PC-9 (cell line): ENCODE data around the gene CRTC3. TPM values are rescaled to one million over a fixed set of nuclear protein-coding genes. Genes with fewer than 3 reads are reported as not detected.

Source experiments
- BruUV-seq: library from RNA; stranded (reverse); fragments of 400-500 nt; replicated peaks from 2 replicates; lab custom pipeline; 2021; lab: Mats Ljungman, UMichigan
- CTCF ChIA-PET: fragments of 300-600 bp; sonication (Branson Sonifier 250); formaldehyde crosslinking; loops from one replicate; lab custom pipeline; 2022; ENCODE audit warnings: antibody characterized with exemption; lab: Charles Lee
- POLR2A ChIA-PET: fragments of 300-600 bp; sonication (Branson Sonifier 250); formaldehyde crosslinking; loops from one replicate; lab custom pipeline; 2022; ENCODE audit warnings: antibody characterized with exemption; ENCODE audit not compliant: unreplicated experiment; lab: Charles Lee
- DNase-seq, 2 experiments: peaks; one replicate each; pipeline versions ENCODE4 v3.0.0 to v3.0.0-alpha.2; 2015 to 2022; ENCODE audit warnings: mixed read lengths in 1 of 2
- H2AFZ ChIP-seq: fragments of 200-600 bp; sonication (generic); 2 replicates; pipeline ENCODE4 v1.8.1; 2017; ENCODE audit warnings: antibody characterized with exemption
- H3F3A ChIP-seq: fragments of 200-600 bp; sonication (generic); 2 replicates; pipeline ENCODE4 v1.8.1; 2017; ENCODE audit warnings: antibody characterized with exemption, mild to moderate bottlenecking, low read depth; ENCODE audit not compliant: insufficient read depth
- H3K27ac ChIP-seq: fragments of 200-600 bp; sonication (generic); 2 replicates; pipeline ENCODE4 v1.6.1; 2016; ENCODE audit warnings: mixed run types
- H3K27me3 ChIP-seq: fragments of 200-600 bp; sonication (generic); 2 replicates; pipeline ENCODE4 v1.6.1; 2016; ENCODE audit warnings: low read depth, mixed run types; ENCODE audit not compliant: insufficient read depth
- H3K36me3 ChIP-seq: fragments of 200-600 bp; sonication (generic); 2 replicates; pipeline ENCODE4 v1.6.1; 2016; ENCODE audit warnings: low read depth, mixed run types
- H3K4me1 ChIP-seq: fragments of 200-600 bp; sonication (generic); replicated peaks from 2 replicates; pipeline ENCODE4 v1.6.1; 2016; ENCODE audit warnings: mixed run types; ENCODE audit not compliant: insufficient read depth
- H3K4me2 ChIP-seq: fragments of 200-600 bp; sonication (generic); 2 replicates; pipeline ENCODE4 v1.6.1; 2017; ENCODE audit warnings: mixed run types
- H3K4me3 ChIP-seq: fragments of 200-600 bp; sonication (generic); 2 replicates; pipeline ENCODE4 v1.6.1; 2016; ENCODE audit warnings: mixed run types
- H3K79me2 ChIP-seq: fragments of 200-600 bp; sonication (generic); 2 replicates; pipeline ENCODE4 v1.6.1; 2017; ENCODE audit warnings: low read depth, mixed run types
- H3K9me2 ChIP-seq: fragments of 200-600 bp; sonication (generic); 2 replicates; pipeline ENCODE4 v1.8.1; 2017; ENCODE audit warnings: mild to moderate bottlenecking; ENCODE audit not compliant: insufficient read depth
- H3K9me3 ChIP-seq: fragments of 200-600 bp; sonication (generic); 2 replicates; pipeline ENCODE4 v1.8.1; 2016; ENCODE audit warnings: low read depth; ENCODE audit not compliant: insufficient read depth
- H4K20me1 ChIP-seq: fragments of 200-600 bp; sonication (generic); 2 replicates; pipeline ENCODE4 v1.8.1; 2017; ENCODE audit not compliant: insufficient read depth
- EZH2 ChIP-seq: fragments of 200-600 bp; sonication (generic); IDR thresholded peaks from 2 replicates; pipeline ENCODE4 v1.8.0; 2017; ENCODE audit warnings: antibody characterized with exemption, low read depth
- intact Hi-C: fragments of 100-400 bp; cut with micrococcal nuclease; formaldehyde crosslinking; loops from one replicate; pipeline ENCODE4 v1.10.0; 2022; ENCODE audit not compliant: unreplicated experiment
- total RNA-seq: library from RNA; stranded (reverse); gene quantifications from 2 replicates; pipeline ENCODE4 v1.2.3, GENCODE V29; 2021
- TF ChIP-seq, protein P1 (sequence below): fragments of 200-600 bp; sonication (generic); conservative IDR thresholded peaks from 2 replicates; pipeline ENCODE4 v1.6.1; 2017; ENCODE audit warnings: mixed run types, antibody characterized with exemption, mild to moderate bottlenecking, moderate library complexity

The CRTC3 gene
- total RNA-seq, 1 experiment from 2014 or later = 18.6 TPM

DNA sequence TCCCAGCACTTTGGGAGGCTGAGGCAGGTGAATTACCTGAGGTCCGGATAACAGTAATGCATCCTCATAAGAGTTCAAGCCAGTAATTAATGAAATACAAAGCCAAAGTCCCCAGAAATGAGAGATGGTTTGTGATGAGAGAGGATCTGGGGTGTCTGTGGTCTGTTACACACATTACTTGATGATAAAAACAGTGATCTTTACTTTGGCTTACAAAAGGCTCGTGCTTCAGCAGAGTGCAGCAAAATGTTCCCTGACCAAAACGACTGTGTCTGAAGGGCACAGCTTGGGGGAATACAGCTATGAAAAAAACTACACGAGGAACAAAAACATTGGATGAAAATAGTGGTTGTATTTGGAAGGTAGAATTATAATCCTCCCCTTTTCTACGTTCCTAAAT is 40.9 kb downstream of the CRTC3 start:
- H3K27ac ChIP-seq = no peak overlapping the region
- no peaks in the 10 kb centered on the region for H3K79me2 ChIP-seq
- H3F3A ChIP-seq = no peaks in the 10 kb centered on the region; the same call in 1 of the 2 replicates
- H3K9me3 ChIP-seq = no peaks in the 10 kb centered on the region
- no peaks in the 10 kb centered on the region for H3K4me1 ChIP-seq
- DNase-seq = no peak
- BruUV-seq = no TSS peak
- H3K4me2 ChIP-seq = no peak overlapping the region
- TF ChIP-seq EZH2 = no peak
- TF ChIP-seq, protein P1, sequence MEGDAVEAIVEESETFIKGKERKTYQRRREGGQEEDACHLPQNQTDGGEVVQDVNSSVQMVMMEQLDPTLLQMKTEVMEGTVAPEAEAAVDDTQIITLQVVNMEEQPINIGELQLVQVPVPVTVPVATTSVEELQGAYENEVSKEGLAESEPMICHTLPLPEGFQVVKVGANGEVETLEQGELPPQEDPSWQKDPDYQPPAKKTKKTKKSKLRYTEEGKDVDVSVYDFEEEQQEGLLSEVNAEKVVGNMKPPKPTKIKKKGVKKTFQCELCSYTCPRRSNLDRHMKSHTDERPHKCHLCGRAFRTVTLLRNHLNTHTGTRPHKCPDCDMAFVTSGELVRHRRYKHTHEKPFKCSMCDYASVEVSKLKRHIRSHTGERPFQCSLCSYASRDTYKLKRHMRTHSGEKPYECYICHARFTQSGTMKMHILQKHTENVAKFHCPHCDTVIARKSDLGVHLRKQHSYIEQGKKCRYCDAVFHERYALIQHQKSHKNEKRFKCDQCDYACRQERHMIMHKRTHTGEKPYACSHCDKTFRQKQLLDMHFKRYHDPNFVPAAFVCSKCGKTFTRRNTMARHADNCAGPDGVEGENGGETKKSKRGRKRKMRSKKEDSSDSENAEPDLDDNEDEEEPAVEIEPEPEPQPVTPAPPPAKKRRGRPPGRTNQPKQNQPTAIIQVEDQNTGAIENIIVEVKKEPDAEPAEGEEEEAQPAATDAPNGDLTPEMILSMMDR = no peak
- ChIA-PET CTCF (no interaction called here), POLR2A (no interaction called here)
- no peaks in the 10 kb centered on the region for H3K9me2 ChIP-seq
- no peak overlapping the region for H2AFZ ChIP-seq
- no peak overlapping the region for H3K4me3 ChIP-seq
- H3K27me3 ChIP-seq = no peaks in the 10 kb centered on the region
- no peaks in the 10 kb centered on the region for H3K36me3 ChIP-seq
- intact Hi-C loops = no loop called here
- no peaks in the 10 kb centered on the region for H4K20me1 ChIP-seq

DNA sequence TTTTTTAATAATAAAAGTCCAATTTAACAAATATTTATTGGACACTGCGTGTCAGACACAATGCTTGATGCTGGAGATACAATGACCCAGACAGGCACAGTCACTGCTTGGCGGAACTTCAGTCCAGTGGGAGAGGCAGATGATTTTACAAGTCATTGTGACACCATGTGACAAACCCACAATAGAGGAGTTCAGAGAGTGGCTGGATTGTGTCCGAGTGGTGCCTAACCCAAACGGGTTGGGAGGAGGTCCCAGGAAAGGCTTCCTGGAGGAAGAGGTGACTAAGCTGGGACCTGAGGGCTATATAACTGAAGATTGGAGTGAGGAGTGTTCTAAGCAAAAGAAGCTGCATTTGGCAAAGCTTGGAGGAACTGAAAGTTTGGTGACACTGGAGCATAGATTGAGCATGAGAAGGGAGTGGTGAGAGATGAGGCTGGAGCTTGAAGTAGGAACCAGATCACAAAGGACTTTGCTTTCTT is 41.4 kb downstream of the CRTC3 start:
- no peak for TF ChIP-seq EZH2
- TF ChIP-seq, protein P1 = no peak
- DNase-seq = no peak
- Histone ChIP-seq H3K27ac (no peak overlapping the region), H4K20me1 (no peaks in the 10 kb centered on the region), H3K9me2 (no peaks in the 10 kb centered on the region), H3K4me2 (no peak overlapping the region), H2AFZ (no peak overlapping the region), H3K4me1 (no peaks in the 10 kb centered on the region), H3K36me3 (no peaks in the 10 kb centered on the region), H3K9me3 (no peaks in the 10 kb centered on the region), H3F3A (no peaks in the 10 kb centered on the region; the same call in 1 of the 2 replicates), H3K27me3 (no peaks in the 10 kb centered on the region), H3K4me3 (no peak overlapping the region), H3K79me2 (no peaks in the 10 kb centered on the region)
- BruUV-seq = no TSS peak
- ChIA-PET POLR2A (no interaction called here), CTCF (no interaction called here)
- intact Hi-C loops = no loop called here

DNA sequence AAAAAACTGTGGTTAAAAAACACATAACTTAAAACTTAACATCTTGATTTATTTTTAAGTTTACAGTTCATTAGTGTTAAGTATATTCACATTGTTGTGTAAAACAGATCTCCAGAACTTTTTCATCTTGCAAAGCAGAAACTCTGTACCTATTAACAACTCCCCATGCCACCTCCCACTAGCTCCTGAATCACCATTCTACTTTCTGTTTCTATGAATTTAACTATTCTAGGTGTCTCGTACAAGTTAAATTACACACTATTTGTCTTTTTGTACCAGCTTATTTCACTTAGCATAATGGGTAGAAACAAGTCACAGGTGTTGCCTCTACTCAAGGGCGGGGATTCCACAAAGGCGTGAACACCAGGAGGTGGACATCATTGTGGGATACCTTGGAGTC is 43.2 kb downstream of the CRTC3 start:
- Histone ChIP-seq H3K79me2 (no peaks in the 10 kb centered on the region), H3K4me1 (no peaks in the 10 kb centered on the region), H3K9me3 (no peaks in the 10 kb centered on the region), H3K4me3 (no peak overlapping the region), H3K4me2 (no peak overlapping the region), H3F3A (no peaks in the 10 kb centered on the region; the same call in 1 of the 2 replicates), H3K27ac (no peak overlapping the region), H3K36me3 (no peaks in the 10 kb centered on the region), H4K20me1 (no peaks in the 10 kb centered on the region), H3K27me3 (no peaks in the 10 kb centered on the region), H3K9me2 (no peaks in the 10 kb centered on the region), H2AFZ (no peak overlapping the region)
- no TSS peak for BruUV-seq
- intact Hi-C loops = no loop called here
- CTCF ChIA-PET = no interaction called here
- no peak for DNase-seq
- POLR2A ChIA-PET = no interaction called here
- TF ChIP-seq, protein P1 = no peak
- TF ChIP-seq EZH2 = no peak
